BLaER1 (cell line): ENCODE data around the gene VSIG10.
"Not testable (repeated sequence)": the region's sequence is repeated elsewhere in the genome, so short reads cannot be mapped to it uniquely, and the experiment has no call there.

ENCODE experiments used
- H3K27ac ChIP-seq: shearing (Covaris generic); formaldehyde crosslinking; 2 replicates; pipeline ENCODE4 v1.8.1; 2022
- H3K27me3 ChIP-seq: shearing (Covaris generic); formaldehyde crosslinking; 2 replicates; pipeline ENCODE4 v1.8.1; 2022
- H3K36me3 ChIP-seq: shearing (Covaris generic); formaldehyde crosslinking; 2 replicates; pipeline ENCODE4 v1.8.1; 2022
- H3K4me1 ChIP-seq: shearing (Covaris generic); formaldehyde crosslinking; 2 replicates; pipeline ENCODE4 v1.8.1; 2022
- H3K4me2 ChIP-seq: shearing (Covaris generic); formaldehyde crosslinking; 2 replicates; pipeline ENCODE4 v1.8.1; 2022
- H3K4me3 ChIP-seq: shearing (Covaris generic); formaldehyde crosslinking; 2 replicates; pipeline ENCODE4 v1.8.1; 2022
- H3K9ac ChIP-seq: shearing (Covaris generic); formaldehyde crosslinking; 2 replicates; pipeline ENCODE4 v1.8.1; 2022
- H3K9me3 ChIP-seq: shearing (Covaris generic); formaldehyde crosslinking; 2 replicates; pipeline ENCODE4 v1.8.1; 2022
- H4K20me1 ChIP-seq: shearing (Covaris generic); formaldehyde crosslinking; 2 replicates; pipeline ENCODE4 v1.8.1; 2022
- Cebpa-rat ChIP-seq: shearing (Covaris generic); IDR thresholded peaks from 2 replicates; pipeline ENCODE4 v1.8.1; 2022

Gene VSIG10

GRCh38 chr12:118135788-118136558, 32.2 kb upstream of the VSIG10 start, which contains the start of gene PEBP1:
TSS of gene PEBP1 (plus strand) at chr12:118136124. CDS start at chr12:118136210, 86 bp downstream.
- TF ChIP-seq Cebpa-rat, result no peak
- H3K9me3 ChIP-seq, result no peaks in the 10 kb centered on the region
- peaks cover 27% of the 10 kb centered on the region for H4K20me1 ChIP-seq
- H3K9ac ChIP-seq, result peak within 1 kb of the TSS; percentile 91
- peak within 1 kb of the TSS; percentile 85 for H3K4me3 ChIP-seq
- H3K4me2 ChIP-seq, result peak within 1 kb of the TSS; percentile 80
- peaks cover 35% of the 10 kb centered on the region for H3K36me3 ChIP-seq
- peak within 1 kb of the TSS; percentile 90 for H3K27ac ChIP-seq
- H3K4me1 ChIP-seq, result peaks cover 59% of the 10 kb centered on the region
- H3K27me3 ChIP-seq, result no peaks in the 10 kb centered on the region

GRCh38 chr12:118129436-118129835, 25.6 kb upstream of the VSIG10 start:
- H3K9me3 ChIP-seq, H3K27ac ChIP-seq, H3K4me2 ChIP-seq, H3K36me3 ChIP-seq, H3K4me3 ChIP-seq, H3K9ac ChIP-seq, H4K20me1 ChIP-seq, H3K27me3 ChIP-seq: not testable (repeated sequence)
- H3K4me1 ChIP-seq, result peaks cover 30% of the 10 kb centered on the region

GRCh38 chr12:118127867-118128266, 24.1 kb upstream of the VSIG10 start:
- H4K20me1 ChIP-seq, result no peaks in the 10 kb centered on the region
- H3K9ac ChIP-seq, result no peak overlapping the region
- H3K27ac ChIP-seq, result no peak overlapping the region
- H3K9me3 ChIP-seq, result peaks cover 5% of the 10 kb centered on the region
- peaks cover 18% of the 10 kb centered on the region for H3K4me1 ChIP-seq
- no peak for TF ChIP-seq Cebpa-rat
- H3K36me3 ChIP-seq, result no peaks in the 10 kb centered on the region
- no peak overlapping the region for H3K4me2 ChIP-seq
- H3K27me3 ChIP-seq, result no peaks in the 10 kb centered on the region
- H3K4me3 ChIP-seq, result no peak overlapping the region

GRCh38 chr12:118126119-118126757, 22.4 kb upstream of the VSIG10 start:
- Histone ChIP-seq H3K27ac (no peak overlapping the region), H3K9ac (no peak overlapping the region), H3K4me3 (no peak overlapping the region), H3K27me3 (no peaks in the 10 kb centered on the region), H3K4me2 (no peak overlapping the region), H3K36me3 (no peaks in the 10 kb centered on the region), H4K20me1 (no peaks in the 10 kb centered on the region), H3K9me3 (peaks cover 5% of the 10 kb centered on the region), H3K4me1 (peaks cover 3% of the 10 kb centered on the region; the same call in 1 of the 2 replicates)
- TF ChIP-seq Cebpa-rat, result no peak

GRCh38 chr12:118125743-118126118, 21.9 kb upstream of the VSIG10 start:
- Histone ChIP-seq H3K9me3 (peaks cover 5% of the 10 kb centered on the region), H3K27ac (no peak overlapping the region), H3K4me2 (no peak overlapping the region), H3K27me3 (no peaks in the 10 kb centered on the region), H4K20me1 (no peaks in the 10 kb centered on the region), H3K9ac (no peak overlapping the region), H3K36me3 (no peaks in the 10 kb centered on the region), H3K4me3 (no peak overlapping the region), H3K4me1 (0 out of 2 replicates have a peak, but pooled peaks cover 5% of the 10 kb centered on the region)
- no peak for TF ChIP-seq Cebpa-rat

- Histone ChIP-seq H3K9me3 (peaks cover 1% of the 10 kb centered on the region), H3K36me3 (no peaks in the 10 kb centered on the region), H3K4me2 (no peak overlapping the region), H3K4me3 (no peak overlapping the region), H4K20me1 (no peaks in the 10 kb centered on the region), H3K27me3 (no peaks in the 10 kb centered on the region), H3K9ac (no peak overlapping the region), H3K4me1 (0 out of 2 replicates have a peak, but pooled peaks cover 5% of the 10 kb centered on the region), H3K27ac (no peak overlapping the region)
- TF ChIP-seq Cebpa-rat, result no peak
Measured at GRCh38 chr12:118124333-118124874, 20.6 kb upstream of the VSIG10 start.

GRCh38 chr12:118122264-118122663, 18.5 kb upstream of the VSIG10 start:
- no peak overlapping the region for H3K9ac ChIP-seq
- H3K27ac ChIP-seq, result no peak overlapping the region
- no peak for TF ChIP-seq Cebpa-rat
- no peaks in the 10 kb centered on the region for H3K9me3 ChIP-seq
- H3K4me2 ChIP-seq, result no peak overlapping the region
- H3K36me3 ChIP-seq, result no peaks in the 10 kb centered on the region
- no peaks in the 10 kb centered on the region for H4K20me1 ChIP-seq
- H3K4me3 ChIP-seq, result no peak overlapping the region
- H3K4me1 ChIP-seq, result 0 out of 2 replicates have a peak, but pooled peaks cover 5% of the 10 kb centered on the region
- H3K27me3 ChIP-seq, result no peaks in the 10 kb centered on the region

- Histone ChIP-seq H3K9ac (no peak overlapping the region), H3K4me2 (no peak overlapping the region), H3K27ac (no peak overlapping the region), H3K4me3 (no peak overlapping the region), H3K27me3 (no peaks in the 10 kb centered on the region), H3K36me3 (no peaks in the 10 kb centered on the region), H4K20me1 (no peaks in the 10 kb centered on the region), H3K9me3 (no peaks in the 10 kb centered on the region), H3K4me1 (0 out of 2 replicates have a peak, but pooled peaks cover 5% of the 10 kb centered on the region)
- no peak for TF ChIP-seq Cebpa-rat
Measured at GRCh38 chr12:118120579-118121363, 17.0 kb upstream of the VSIG10 start.

GRCh38 chr12:118119449-118119879, 15.7 kb upstream of the VSIG10 start:
- no peak for TF ChIP-seq Cebpa-rat
- H3K4me2 ChIP-seq, result no peak overlapping the region
- no peaks in the 10 kb centered on the region for H4K20me1 ChIP-seq
- 0 out of 2 replicates have a peak, but pooled peaks cover 5% of the 10 kb centered on the region for H3K4me1 ChIP-seq
- H3K27ac ChIP-seq, result no peak overlapping the region
- no peaks in the 10 kb centered on the region for H3K36me3 ChIP-seq
- H3K27me3 ChIP-seq, result no peaks in the 10 kb centered on the region
- H3K9me3 ChIP-seq, result peaks cover 7% of the 10 kb centered on the region; the same call in 1 of the 2 replicates
- H3K4me3 ChIP-seq, result no peak overlapping the region
- no peak overlapping the region for H3K9ac ChIP-seq
